Right renal pelvis (tissue), 4 donors: ENCODE measurements around the gene KCNK6. TPM values are rescaled to one million over a fixed set of nuclear protein-coding genes. Genes with fewer than 3 reads are reported as not detected.

Experiments used
- polyA plus RNA-seq, 4 donors: library from polyadenylated mRNA; unstranded; fragments of 120-200 nt; gene quantifications; one replicate each; pipeline ENCODE4 v1.2.1, GENCODE V29; 2013; ENCODE audit not compliant: insufficient read length in 4 of 4

KCNK6 gene
- polyA plus RNA-seq, 4 donors, result 3.1 to 4.2 (median 3.3) TPM

Other genes starting within 250 kb of the KCNK6 start
- gene DPF1, start 95.6 kb upstream of the KCNK6 start, polyA plus RNA-seq, result 1 to 10 TPM in 3 of 4 donors, under 1 TPM in 1; 0.70 to 2.1 (median 1.5) TPM
- 1 to 10 TPM; 6.0 to 9.7 (median 7.6) TPM for gene PPP1R14A, start 63.5 kb upstream of the KCNK6 start, polyA plus RNA-seq
- gene SPINT2, start 55.3 kb upstream of the KCNK6 start, polyA plus RNA-seq, result 100 to 1,000 TPM; 323 to 411 (median 331) TPM
- 10 to 100 TPM in 1 of 4 donors, 1 to 10 TPM in 3; 6.1 to 10.1 (median 8.8) TPM for gene C19orf33, start 15.6 kb upstream of the KCNK6 start, polyA plus RNA-seq
- gene YIF1B, start 3.9 kb upstream of the KCNK6 start, polyA plus RNA-seq, result 10 to 100 TPM; 30.8 to 42.5 (median 33.5) TPM
- 1 to 10 TPM; 5.0 to 6.3 (median 5.9) TPM for gene CATSPERG, start 16.0 kb downstream of the KCNK6 start, polyA plus RNA-seq
- gene PSMD8, start 54.7 kb downstream of the KCNK6 start, polyA plus RNA-seq, result 100 to 1,000 TPM; 166 to 194 (median 169) TPM
- 1 to 10 TPM in 1 of 4 donors, under 1 TPM in 3; 0.51 to 1.0 (median 0.63) TPM for gene GGN, start 68.2 kb downstream of the KCNK6 start, polyA plus RNA-seq
- gene SPRED3, start 68.9 kb downstream of the KCNK6 start, polyA plus RNA-seq, result 1 to 10 TPM in 2 of 4 donors, under 1 TPM in 2; 0.90 to 1.1 (median 1.0) TPM
- 10 to 100 TPM; 13.2 to 18.0 (median 13.9) TPM for gene FAM98C, start 83.2 kb downstream of the KCNK6 start, polyA plus RNA-seq
- gene RASGRP4, start 106.4 kb downstream of the KCNK6 start, polyA plus RNA-seq, result 1 to 10 TPM in 1 of 4 donors, under 1 TPM in 3; 0.53 to 1.3 (median 0.84) TPM
- 1 to 10 TPM; 4.5 to 5.0 (median 4.8) TPM for gene RYR1, start 113.8 kb downstream of the KCNK6 start, polyA plus RNA-seq